ENCODE results near the gene SLC22A14. TPM values are rescaled to one million over a fixed set of nuclear protein-coding genes. Genes with fewer than 3 reads are reported as not detected.

The SLC22A14 gene
- polyA plus RNA-seq, 1 donor: 0.13 TPM

DNA sequence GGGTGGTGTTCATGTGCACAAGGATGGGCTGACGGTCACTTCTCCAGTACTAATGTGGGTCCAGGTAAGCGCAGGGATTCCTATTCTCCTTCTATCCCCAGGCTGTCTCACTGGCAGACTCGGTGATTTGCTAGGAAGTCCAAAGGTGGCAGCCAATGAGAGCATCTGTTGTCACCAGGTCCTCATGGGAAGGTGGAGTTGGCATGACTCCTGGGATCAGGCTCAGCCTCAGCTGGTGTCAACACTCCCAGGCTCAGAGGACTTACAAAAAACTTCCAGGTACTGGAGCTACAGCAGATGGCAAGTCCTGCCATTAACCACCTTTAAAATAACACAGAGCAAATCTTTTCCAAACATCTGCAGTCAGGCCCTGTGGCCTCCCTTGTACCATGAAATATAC is 78.3 kb downstream of the SLC22A14 start:
- WGBS (ENCODE audit: insufficient coverage, low lambda C conversion rate): no CpG with 5 or more reads among the region's 3 CpGs
- no peak overlapping the region for H3K27ac ChIP-seq (ENCODE audit: low read length)
- H3K4me3 ChIP-seq (ENCODE audit: low read length): no peak overlapping the region

DNA sequence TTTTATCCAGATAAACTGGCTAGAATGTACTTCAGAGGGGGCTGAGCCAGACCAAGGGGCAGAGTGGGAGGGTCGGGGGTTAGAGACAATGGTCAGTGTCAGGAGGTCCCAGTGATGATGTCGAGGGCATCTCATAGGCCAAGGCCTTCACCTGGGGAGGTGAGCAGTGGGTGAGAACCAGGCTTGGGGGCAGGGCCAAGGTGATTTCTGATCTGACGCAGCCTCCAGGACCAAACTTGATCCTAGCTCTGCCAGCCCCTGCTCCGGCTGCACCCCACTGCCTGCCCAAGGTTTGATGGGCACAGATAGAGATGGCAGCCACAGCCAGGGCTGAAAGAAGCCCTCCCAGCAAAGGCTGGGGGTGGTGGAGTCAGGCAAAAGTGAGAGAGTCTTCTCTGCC is 79.4 kb downstream of the SLC22A14 start:
- no CpG with 5 or more reads among the region's 4 CpGs for WGBS (ENCODE audit: insufficient coverage, low lambda C conversion rate)
- Histone ChIP-seq H3K4me3 (ENCODE audit: low read length) (no peak overlapping the region), H3K27me3 (ENCODE audit: control insufficient read depth, insufficient read depth, low read length) (no peaks in the 10 kb centered on the region), H3K27ac (ENCODE audit: low read length) (no peak overlapping the region), H3K36me3 (ENCODE audit: control insufficient read depth, insufficient read depth, low read length) (peaks cover 71% of the 10 kb centered on the region), H3K4me1 (ENCODE audit: control insufficient read depth, insufficient read depth, low read length) (no peaks in the 10 kb centered on the region), H3K9me3 (ENCODE audit: control insufficient read depth, low read depth, low read length) (no peaks in the 10 kb centered on the region)
- no peak for DNase-seq

More for the DNA sequence above, 78.3 kb downstream of the SLC22A14 start:
- H3K4me1 ChIP-seq (ENCODE audit: control insufficient read depth, insufficient read depth, low read length): no peaks in the 10 kb centered on the region
- no peaks in the 10 kb centered on the region for H3K27me3 ChIP-seq (ENCODE audit: control insufficient read depth, insufficient read depth, low read length)
- peaks cover 64% of the 10 kb centered on the region for H3K36me3 ChIP-seq (ENCODE audit: control insufficient read depth, insufficient read depth, low read length)
- DNase-seq: no peak
- H3K9me3 ChIP-seq (ENCODE audit: control insufficient read depth, low read depth, low read length): no peaks in the 10 kb centered on the region

DNA sequence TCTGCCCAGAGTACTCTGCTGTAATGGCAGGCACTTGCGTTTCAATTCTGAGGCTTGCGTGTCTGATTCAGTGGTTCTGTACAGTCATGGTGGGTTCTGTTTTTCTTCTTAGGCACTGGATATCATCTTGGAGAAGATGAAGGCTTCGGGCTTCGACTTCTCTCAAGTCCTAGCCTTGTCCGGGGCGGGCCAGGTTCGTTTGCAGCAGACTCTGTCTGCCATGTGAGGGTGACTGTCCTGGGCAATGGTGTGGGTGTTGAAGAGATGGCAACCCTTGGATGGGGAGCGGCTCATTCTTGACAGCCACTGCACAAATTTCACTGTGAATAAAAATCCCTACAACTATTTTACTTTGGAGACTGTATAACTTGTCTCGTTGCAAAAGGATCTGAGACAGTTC is 80.7 kb downstream of the SLC22A14 start:
- no peak for DNase-seq

DNA sequence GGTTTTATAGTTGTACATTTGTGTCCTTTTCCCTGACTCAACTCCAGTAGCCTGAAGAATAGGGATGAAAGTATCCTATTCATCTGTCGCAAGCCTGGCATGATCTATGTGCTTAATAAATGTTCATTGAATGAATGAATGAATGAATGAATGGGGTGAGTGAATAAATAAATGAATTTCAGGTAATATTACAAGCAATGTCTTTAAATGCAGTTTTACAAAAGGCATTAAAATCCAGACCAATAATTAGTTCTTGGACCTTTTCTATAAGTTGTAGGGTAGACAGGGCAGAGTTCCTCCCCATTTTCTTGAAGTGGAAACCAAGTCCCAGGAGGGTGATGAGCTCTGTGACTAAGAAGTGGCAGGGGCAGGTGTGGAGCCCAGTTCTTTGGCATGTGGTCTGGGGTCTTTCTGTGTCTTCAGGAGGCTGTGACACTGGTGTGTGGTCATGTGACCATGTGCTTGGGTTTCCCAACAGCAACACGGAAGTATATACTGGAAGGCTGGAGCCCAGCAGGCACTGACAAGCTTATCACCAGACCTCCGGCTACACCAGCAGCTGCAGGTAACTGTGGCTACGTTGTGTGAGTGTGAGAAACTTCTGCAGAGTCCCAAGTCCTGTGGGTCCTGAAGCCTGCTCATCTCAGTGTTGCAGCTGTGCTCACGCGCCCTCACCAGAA is 82.8 kb downstream of the SLC22A14 start:
- H3K4me1 ChIP-seq (ENCODE audit: control insufficient read depth, insufficient read depth, low read length): no peaks in the 10 kb centered on the region
- WGBS (ENCODE audit: insufficient coverage, low lambda C conversion rate): 100% methylated on average over 1 of the region's 6 CpGs
- H3K36me3 ChIP-seq (ENCODE audit: control insufficient read depth, insufficient read depth, low read length): peaks cover 92% of the 10 kb centered on the region

More for the DNA sequence above, 80.7 kb downstream of the SLC22A14 start:
- H3K27ac ChIP-seq (ENCODE audit: low read length): no peak overlapping the region
- H3K36me3 ChIP-seq (ENCODE audit: control insufficient read depth, insufficient read depth, low read length): peaks cover 80% of the 10 kb centered on the region
- no peaks in the 10 kb centered on the region for H3K9me3 ChIP-seq (ENCODE audit: control insufficient read depth, low read depth, low read length)
- H3K27me3 ChIP-seq (ENCODE audit: control insufficient read depth, insufficient read depth, low read length): no peaks in the 10 kb centered on the region
- WGBS (ENCODE audit: insufficient coverage, low lambda C conversion rate): no CpG with 5 or more reads among the region's 9 CpGs
- H3K4me3 ChIP-seq (ENCODE audit: low read length): no peak overlapping the region
- H3K4me1 ChIP-seq (ENCODE audit: control insufficient read depth, insufficient read depth, low read length): no peaks in the 10 kb centered on the region

DNA sequence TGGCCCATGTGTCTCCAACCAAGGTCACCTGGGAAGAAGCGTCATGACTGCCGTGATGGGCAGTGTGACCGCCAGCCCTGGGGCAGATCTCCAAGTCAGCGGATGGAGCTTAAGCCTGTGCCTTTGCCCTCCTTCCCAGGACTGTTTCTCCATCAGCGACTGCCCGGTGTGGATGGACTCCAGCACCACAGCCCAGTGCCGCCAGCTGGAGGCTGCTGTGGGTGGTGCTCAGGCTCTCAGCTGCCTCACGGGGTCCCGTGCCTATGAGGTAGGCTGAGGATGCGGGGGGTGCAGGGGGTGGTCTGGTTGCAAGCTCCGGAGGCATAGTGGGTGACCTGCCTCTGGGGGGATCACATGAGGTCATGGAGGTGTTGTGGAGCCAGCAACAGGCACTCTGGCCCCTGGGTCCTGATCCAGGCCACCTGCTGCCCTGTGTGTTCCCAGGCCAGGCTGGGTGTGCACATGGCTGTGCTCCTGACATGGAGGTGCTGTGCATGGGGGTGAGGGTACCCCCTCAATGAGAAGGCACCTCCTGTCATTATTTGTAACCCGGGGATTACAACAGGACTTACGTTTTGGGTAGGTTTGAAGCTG is 83.5 kb downstream of the SLC22A14 start:
- Histone ChIP-seq H3K4me1 (ENCODE audit: control insufficient read depth, insufficient read depth, low read length) (no peaks in the 10 kb centered on the region), H3K36me3 (ENCODE audit: control insufficient read depth, insufficient read depth, low read length) (peaks cover 94% of the 10 kb centered on the region), H3K9me3 (ENCODE audit: control insufficient read depth, low read depth, low read length) (no peaks in the 10 kb centered on the region), H3K4me3 (ENCODE audit: low read length) (no peak overlapping the region), H3K27me3 (ENCODE audit: control insufficient read depth, insufficient read depth, low read length) (no peaks in the 10 kb centered on the region), H3K27ac (ENCODE audit: low read length) (no peak overlapping the region)
- no peak for DNase-seq
- WGBS (ENCODE audit: insufficient coverage, low lambda C conversion rate): 83% methylated on average over 1 of the region's 13 CpGs

More for the DNA sequence above, 82.8 kb downstream of the SLC22A14 start:
- Histone ChIP-seq H3K27me3 (ENCODE audit: control insufficient read depth, insufficient read depth, low read length) (no peaks in the 10 kb centered on the region), H3K27ac (ENCODE audit: low read length) (no peak overlapping the region), H3K4me3 (ENCODE audit: low read length) (no peak overlapping the region), H3K9me3 (ENCODE audit: control insufficient read depth, low read depth, low read length) (no peaks in the 10 kb centered on the region)
- no peak for DNase-seq

DNA sequence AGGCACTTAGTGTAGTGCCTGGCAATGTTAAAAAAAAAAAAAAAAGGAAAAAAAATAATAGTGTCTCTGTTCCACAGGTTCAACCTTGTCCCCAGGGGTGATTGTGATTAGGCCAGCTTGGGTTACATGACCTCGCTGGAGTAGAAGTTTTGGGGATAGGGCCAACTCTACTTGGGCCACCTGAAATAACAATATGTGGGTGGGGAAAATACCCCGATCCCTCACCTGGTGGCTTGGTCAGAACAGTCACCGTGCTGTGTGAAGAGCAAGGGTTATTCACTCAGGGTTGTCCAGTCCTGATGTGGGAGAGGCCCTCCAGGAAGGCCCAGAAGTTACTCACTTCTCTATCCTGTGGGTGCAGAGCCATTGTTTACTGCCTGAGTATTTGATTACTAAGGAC is 84.0 kb downstream of the SLC22A14 start:
- H3K36me3 ChIP-seq (ENCODE audit: control insufficient read depth, insufficient read depth, low read length): peaks cover 95% of the 10 kb centered on the region
- H3K4me1 ChIP-seq (ENCODE audit: control insufficient read depth, insufficient read depth, low read length): no peaks in the 10 kb centered on the region
- WGBS (ENCODE audit: insufficient coverage, low lambda C conversion rate): no CpG with 5 or more reads among the region's 3 CpGs
- no peaks in the 10 kb centered on the region for H3K27me3 ChIP-seq (ENCODE audit: control insufficient read depth, insufficient read depth, low read length)
- DNase-seq: no peak
- no peak overlapping the region for H3K4me3 ChIP-seq (ENCODE audit: low read length)
- no peaks in the 10 kb centered on the region for H3K9me3 ChIP-seq (ENCODE audit: control insufficient read depth, low read depth, low read length)
- H3K27ac ChIP-seq (ENCODE audit: low read length): no peak overlapping the region

DNA sequence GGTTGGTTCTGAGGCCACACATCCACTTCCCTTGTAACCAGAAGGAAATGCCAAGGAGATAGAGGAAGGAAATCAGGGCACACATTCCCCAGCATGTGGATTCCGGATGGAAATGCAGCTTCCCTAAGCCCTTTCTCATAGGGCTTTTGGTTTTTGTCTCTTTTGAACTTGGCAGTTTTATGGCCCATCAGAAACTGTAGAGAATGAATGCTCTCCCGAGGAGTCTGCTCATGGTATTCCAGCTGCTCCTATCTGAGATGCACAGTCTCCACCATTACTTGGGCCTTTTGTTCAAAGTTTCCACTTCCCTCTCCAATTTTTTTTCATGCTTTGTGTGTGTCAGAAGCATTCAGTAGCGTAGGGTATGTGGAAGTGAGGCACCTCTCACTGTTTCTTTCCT is 85.7 kb downstream of the SLC22A14 start:
- no peaks in the 10 kb centered on the region for H3K27me3 ChIP-seq (ENCODE audit: control insufficient read depth, insufficient read depth, low read length)
- WGBS (ENCODE audit: insufficient coverage, low lambda C conversion rate): no CpG with 5 or more reads among the region's 3 CpGs
- no peak overlapping the region for H3K27ac ChIP-seq (ENCODE audit: low read length)
- DNase-seq: no peak
- H3K36me3 ChIP-seq (ENCODE audit: control insufficient read depth, insufficient read depth, low read length): peaks cover 94% of the 10 kb centered on the region
- H3K9me3 ChIP-seq (ENCODE audit: control insufficient read depth, low read depth, low read length): no peaks in the 10 kb centered on the region
- H3K4me1 ChIP-seq (ENCODE audit: control insufficient read depth, insufficient read depth, low read length): no peaks in the 10 kb centered on the region
- no peak overlapping the region for H3K4me3 ChIP-seq (ENCODE audit: low read length)

Other genes starting within 250 kb of the SLC22A14 start
- gene DLEC1, start 243.1 kb upstream of the SLC22A14 start, polyA plus RNA-seq: 1.2 TPM
- gene ACAA1, start 145.2 kb upstream of the SLC22A14 start, polyA plus RNA-seq: 96.2 TPM
- 31.0 TPM for gene MYD88, start 143.6 kb upstream of the SLC22A14 start, polyA plus RNA-seq
- 30.4 TPM for gene OXSR1, start 116.8 kb upstream of the SLC22A14 start, polyA plus RNA-seq
- 0.34 TPM for gene SLC22A13, start 16.5 kb upstream of the SLC22A14 start, polyA plus RNA-seq
- 30.1 TPM for gene XYLB, start 64.5 kb downstream of the SLC22A14 start, polyA plus RNA-seq
- gene ACVR2B, start 171.6 kb downstream of the SLC22A14 start, polyA plus RNA-seq: 8.0 TPM
- gene EXOG, start 214.0 kb downstream of the SLC22A14 start, polyA plus RNA-seq: 10.4 TPM

Data from large intestine (tissue), 3 donors.